NCI-H146 treated with DMSO at 0.1 percent for 48 hours (cell line): ENCODE measurements around the gene IL24.
"Not testable (repeated sequence)": the region's sequence is repeated elsewhere in the genome, so short reads cannot be mapped to it uniquely, and the experiment has no call there.

Source experiments
- DNase-seq: peaks from one replicate; lab custom pipeline; 2025; ENCODE audit not compliant: unreplicated experiment; lab: John Stamatoyannopoulos, UW

Gene IL24

DNA sequence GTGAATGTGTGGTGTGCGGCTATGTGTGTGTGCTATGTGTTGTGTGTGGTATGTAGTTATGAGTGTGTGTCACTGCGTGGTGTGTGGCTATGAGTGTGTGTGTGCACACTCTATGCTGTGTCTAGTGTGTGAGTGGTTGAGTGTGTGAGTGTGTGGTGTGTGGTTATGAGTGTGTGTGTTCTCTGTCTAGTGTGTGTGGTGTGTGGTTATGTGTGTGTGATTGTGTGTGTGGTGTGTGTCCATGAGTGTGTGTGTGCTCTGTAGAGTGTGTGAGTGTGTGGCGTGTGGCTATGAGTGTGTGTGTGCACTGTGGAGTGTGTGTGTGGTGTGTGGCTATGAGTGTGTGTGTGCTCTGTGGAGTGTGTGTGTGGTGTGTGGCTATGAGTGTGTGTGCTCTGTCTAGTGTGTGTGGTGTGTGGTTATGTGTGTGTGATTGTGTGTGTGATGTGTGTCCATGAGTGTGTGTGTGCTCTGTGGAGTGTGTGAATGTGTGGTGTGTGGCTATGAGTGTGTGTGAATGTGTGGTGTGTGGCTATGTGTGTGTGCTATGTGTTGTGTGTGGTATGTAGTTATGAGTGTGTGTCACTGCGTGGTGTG is 26.8 kb downstream of the IL24 start:
- DNase-seq = not testable (repeated sequence)

DNA sequence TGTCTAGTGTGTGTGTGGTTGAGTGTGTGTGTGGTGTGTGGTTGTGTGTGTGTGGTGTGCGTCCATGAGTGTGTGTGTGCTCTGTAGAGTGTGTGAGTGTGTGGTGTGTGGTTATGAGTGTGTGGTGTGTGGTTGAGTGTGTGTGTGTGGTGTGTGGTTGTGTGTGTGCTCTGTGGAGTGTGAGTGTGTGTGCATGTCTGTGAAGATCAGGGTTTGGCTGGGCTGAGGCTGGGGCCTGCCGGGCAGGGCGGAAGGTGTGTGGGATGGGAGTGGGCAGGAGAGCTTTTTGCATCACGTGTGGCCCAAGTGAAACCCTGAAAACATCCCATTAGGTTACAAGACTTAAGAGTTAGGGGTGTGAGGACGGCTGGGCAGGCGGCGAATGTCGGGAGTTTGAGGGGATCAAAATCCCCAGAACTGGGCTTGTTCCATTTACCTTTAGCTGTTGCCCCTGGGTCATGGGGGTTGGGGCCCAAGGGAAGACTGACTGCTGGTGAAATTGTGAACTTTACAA is 27.4 kb downstream of the IL24 start:
- DNase-seq = no peak

GRCh38 chr1:206925106-206925736 is 28.0 kb downstream of the IL24 start:
- DNase-seq = no peak

DNA sequence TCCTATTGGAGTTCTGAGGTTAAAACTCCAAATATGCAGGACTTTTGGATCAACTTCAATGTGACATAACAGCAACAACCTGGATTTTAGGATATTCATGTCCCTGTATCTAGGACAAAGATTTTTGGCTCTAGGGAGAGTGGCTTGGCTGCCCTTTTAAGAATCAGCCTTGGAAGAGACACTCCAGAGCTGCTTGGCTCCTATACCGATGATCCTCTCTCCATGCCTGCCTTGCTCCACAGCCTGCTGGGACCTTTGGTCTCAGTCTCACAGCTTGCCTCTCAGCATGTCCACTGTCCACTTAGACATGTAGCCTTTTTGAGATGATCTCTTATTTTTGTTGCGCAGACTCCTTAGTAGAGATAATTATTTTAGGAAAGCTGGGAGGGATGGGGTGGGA is 29.0 kb downstream of the IL24 start:
- no peak for DNase-seq

- DNase-seq = no peak
Observed at GRCh38 chr1:206929524-206929923, 32.3 kb downstream of the IL24 start.

DNA sequence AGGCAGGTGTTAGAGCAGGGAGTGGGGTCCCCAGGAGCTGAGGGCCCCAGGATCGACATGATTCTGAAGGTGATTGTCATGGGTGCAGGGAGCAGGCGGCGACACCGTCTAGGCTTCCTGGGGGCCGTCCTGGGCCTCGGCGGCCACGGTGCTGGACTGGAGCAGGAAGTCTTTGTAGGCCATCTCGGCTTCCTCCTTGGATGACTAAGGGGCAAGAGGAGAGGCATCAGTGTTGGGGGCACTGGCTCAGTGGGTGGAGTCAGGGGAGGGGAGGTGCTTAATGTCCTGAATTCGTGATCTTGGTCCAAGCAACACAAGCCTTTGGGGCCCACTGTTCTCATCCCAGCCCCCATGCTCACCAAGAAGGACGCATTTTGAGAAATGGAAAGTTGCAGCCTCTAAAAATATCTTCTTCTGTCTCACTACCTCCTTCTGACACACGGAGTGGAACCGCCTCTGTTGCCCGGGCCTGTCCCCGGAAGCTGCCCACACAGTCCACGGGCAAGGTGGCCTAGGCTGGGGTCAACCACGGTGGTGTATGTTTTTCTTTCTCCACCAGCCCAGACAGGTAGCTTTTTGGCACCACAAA is 33.1 kb downstream of the IL24 start:
- no peak for DNase-seq

GRCh38 chr1:206931709-206932108 is 34.5 kb downstream of the IL24 start:
- no peak for DNase-seq

- DNase-seq = no peak
Observed at GRCh38 chr1:206932177-206932576, 34.9 kb downstream of the IL24 start.

- no peak for DNase-seq
Observed at GRCh38 chr1:206933333-206933945, 36.2 kb downstream of the IL24 start.

DNA sequence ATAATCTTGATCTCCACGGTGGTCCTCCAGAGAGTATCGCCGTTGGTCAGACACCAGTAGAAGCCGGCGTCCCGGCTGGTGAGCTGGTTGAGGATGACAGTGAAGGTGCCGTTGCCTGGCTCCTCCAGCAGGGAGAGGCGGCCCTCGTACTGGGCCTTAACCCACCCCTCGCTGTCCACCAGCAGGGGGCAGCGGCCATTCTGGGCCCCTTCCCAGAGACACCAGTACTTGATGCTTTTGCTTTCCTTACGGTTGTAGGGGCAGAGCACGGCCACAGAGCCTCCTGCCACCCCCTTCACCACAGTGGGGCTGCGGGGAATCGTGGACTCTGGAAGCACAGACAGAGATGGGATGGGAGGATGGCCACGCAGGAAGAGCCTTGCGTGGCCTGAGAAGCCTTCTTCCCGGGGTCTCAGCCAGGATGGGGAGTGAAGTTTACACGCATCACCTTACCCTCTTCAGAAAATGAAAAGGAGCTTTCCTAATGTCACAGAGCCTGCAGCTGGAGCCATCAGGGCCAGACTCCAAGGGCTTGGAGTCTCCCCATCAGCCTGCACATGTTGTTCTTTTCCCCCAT is 38.3 kb downstream of the IL24 start:
- no peak for DNase-seq

GRCh38 chr1:206937425-206937824 is 40.2 kb downstream of the IL24 start:
- no peak for DNase-seq

- DNase-seq = no peak
Observed at GRCh38 chr1:206939131-206939530, 41.9 kb downstream of the IL24 start.

DNA sequence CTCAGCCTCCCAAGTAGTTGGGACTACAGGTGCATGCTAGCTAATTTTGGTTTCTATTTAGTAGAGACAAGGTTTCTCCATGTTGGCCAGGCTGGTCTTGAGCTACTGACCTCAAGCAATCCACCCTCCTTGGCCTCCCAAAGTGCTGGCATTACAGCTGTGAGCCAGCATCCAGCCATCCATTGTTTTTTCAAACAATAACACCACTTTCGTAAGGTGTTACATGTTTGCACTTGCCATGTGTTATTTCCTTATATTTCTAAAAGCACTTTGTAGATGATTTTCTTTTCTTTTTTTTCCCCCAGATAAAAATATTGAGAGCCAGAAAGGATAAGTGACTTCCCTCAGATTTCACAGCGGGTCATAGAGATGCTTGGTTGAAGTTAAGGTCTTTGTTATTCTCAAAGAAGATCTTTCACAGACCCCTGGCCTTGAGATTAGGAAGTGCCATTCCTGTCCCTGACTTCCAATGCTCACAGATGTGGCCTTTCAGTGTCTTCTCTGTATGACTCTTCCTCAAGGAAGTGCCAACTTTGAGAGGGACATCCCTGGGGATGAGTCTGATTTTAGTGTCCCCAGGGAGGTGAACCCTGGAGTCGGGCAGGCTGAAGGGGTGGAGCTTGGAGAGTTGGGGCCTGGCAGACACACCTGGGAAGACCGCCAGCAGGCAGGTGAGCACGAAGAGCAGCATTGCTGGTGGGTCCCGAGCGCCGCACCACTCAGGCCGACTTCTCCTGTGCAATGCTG is 42.8 kb downstream of the IL24 start:
- no peak for DNase-seq

GRCh38 chr1:206940588-206940936 is 43.3 kb downstream of the IL24 start:
- no peak for DNase-seq

- DNase-seq = no peak
Observed at GRCh38 chr1:206941766-206942418, 44.6 kb downstream of the IL24 start.

GRCh38 chr1:206944703-206945102 is 47.5 kb downstream of the IL24 start:
- no peak for DNase-seq

DNA sequence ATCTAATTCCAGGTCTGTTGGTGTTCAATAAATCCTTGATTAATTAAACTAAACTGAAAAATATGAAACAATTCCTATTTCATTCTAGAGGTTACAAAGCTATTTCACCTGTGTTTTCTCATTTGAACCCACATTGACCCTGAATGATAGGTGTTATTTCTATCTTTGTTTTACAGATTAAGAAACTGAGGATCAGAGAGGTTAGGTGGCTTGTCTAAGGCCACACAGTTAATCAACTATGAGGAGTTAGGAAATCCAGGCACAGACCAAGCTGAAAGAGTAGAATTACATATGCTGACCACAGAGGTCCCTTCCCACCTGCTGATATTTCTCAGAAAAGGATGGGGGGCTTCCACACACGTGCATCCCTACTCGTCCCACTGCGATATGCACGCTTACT is 48.5 kb downstream of the IL24 start:
- DNase-seq = no peak

DNA sequence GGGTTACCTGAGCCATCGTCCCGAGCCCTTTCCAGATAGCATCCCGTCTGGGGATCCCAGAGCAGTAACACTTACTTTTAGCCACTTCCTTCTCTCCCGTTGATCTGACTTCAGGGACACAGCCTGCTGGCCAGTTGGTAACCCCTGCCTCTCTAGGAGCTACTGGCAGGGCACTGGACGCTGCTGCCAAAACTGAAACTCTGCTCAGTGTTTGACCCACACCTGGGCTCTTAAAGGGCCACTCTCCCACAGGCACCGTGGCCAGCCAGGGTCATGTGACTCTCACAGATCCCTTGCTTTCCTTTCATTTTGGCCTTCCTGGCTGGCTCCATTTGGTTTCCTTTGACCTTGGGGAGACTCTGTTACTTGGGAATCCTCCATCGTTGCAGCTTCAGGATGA is 49.0 kb downstream of the IL24 start, which contains the start of gene PIGR:
Gene PIGR, minus strand, starts transcription at position 206 of the 400 bp plus-strand sequence. CDS start 5,935 bp downstream, outside the sequence.
- DNase-seq = no peak

GRCh38 chr1:206947255-206947654 is 50.0 kb downstream of the IL24 start:
- DNase-seq = no peak

DNA sequence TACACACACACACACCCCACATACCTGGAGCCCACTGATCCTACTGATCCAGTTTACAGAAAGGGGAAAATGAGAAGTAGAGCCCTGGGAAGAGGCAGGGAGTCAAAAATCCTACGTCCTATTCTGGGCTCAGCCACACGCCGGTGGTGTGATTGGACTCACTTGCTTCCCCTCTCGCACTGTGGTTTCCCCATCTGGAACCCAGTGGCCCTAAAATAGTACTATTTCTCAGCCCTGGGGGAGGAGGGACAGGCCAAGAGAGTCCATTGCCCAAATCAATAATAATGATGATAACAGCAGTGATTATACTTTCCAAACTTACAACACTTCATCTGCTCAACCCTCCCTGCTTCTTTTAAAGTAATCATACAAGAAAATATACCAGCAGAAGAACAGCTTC is 52.0 kb downstream of the IL24 start:
- no peak for DNase-seq
